HepG2 (cell line): ENCODE results near the gene UQCC2. TPM values are rescaled to one million over a fixed set of nuclear protein-coding genes. Genes with fewer than 3 reads are reported as not detected.

Experiments
- ATAC-seq: fragments of 200-7000 bp; cut with Tn5 transposase; 3 replicates; pipeline ENCODE4 v1.9.1; 2020; ENCODE audit warnings: mild to moderate bottlenecking, moderate library complexity
- BruUV-seq: library from RNA; stranded (reverse); fragments of 400-500 nt; replicated peaks from 2 replicates; lab custom pipeline; 2021; lab: Mats Ljungman, UMichigan
- CTCF ChIA-PET: fragments of 300-600 bp; formaldehyde crosslinking; extraction: SDS; loops from one replicate; lab custom pipeline; 2021; ENCODE audit warnings: low total read pairs, inconsistent platforms, low intra/inter-chr PET ratio; lab: Yijun Ruan, JAX
- POLR2A ChIA-PET: fragments of 350-600 bp; sonication (Branson Sonifier 250); formaldehyde crosslinking; loops from one replicate; lab custom pipeline; 2020; ENCODE audit warnings: antibody characterized with exemption, inconsistent platforms; lab: Yijun Ruan, JAX
- DNase-seq: peaks from one replicate; pipeline ENCODE4 v3.0.0-alpha.2; 2015; ENCODE audit warnings: low spot score
- FAIRE-seq: peaks from 3 replicates; lab custom pipeline; 2011; peaks lifted over from hg19 to GRCh38; lab: Jason Lieb, UNC
- H2AFZ ChIP-seq: one replicate; pipeline ENCODE4 v1.6.1; 2011; ENCODE audit warnings: low read length, inconsistent platforms
- H3K27ac ChIP-seq: fragments of 300-600 bp; 3 replicates; pipeline ENCODE4 v1.8.0; 2011; ENCODE audit warnings: mixed run types, mild to moderate bottlenecking, mixed read lengths, low read length, inconsistent platforms; ENCODE audit not compliant: insufficient read depth; ENCODE audit errors: extremely low read length
- H3K27me3 ChIP-seq, 2 experiments: fragments of 200-600 bp in 1 of 2; 2 replicates in 1 of 2; 3 replicates in 1 of 2; pipeline versions ENCODE4 v1.6.0 to v1.8.0; 2011; ENCODE audit warnings: low read length in 2 of 2, mild to moderate bottlenecking in 2 of 2, moderate library complexity in 2 of 2, inconsistent platforms in 1 of 2; ENCODE audit not compliant: insufficient read depth in 2 of 2, control insufficient read depth in 1 of 2
- H3K36me3 ChIP-seq, 2 experiments: fragments of 200-600 bp in 1 of 2; replicated peaks in 1 of 2; 2 replicates in 1 of 2; 3 replicates in 1 of 2; pipeline versions ENCODE4 v1.5.1 to v1.8.0; 2011; ENCODE audit warnings: low read length in 2 of 2, inconsistent platforms in 1 of 2; ENCODE audit not compliant: insufficient read depth in 2 of 2, control insufficient read depth in 1 of 2
- H3K4me1 ChIP-seq: 2 replicates; pipeline ENCODE4 v1.5.1; 2012; ENCODE audit warnings: low read length, inconsistent platforms; ENCODE audit not compliant: insufficient read depth
- H3K4me2 ChIP-seq: 2 replicates; pipeline ENCODE4 v1.6.0; 2011; ENCODE audit warnings: low read depth, low read length, inconsistent platforms
- H3K4me3 ChIP-seq, 3 experiments: fragments of 200-600 bp in 1 of 3; sonication (generic), shearing (Covaris generic) in 1 of 3; replicated peaks in 1 of 3; 2 replicates each; pipeline ENCODE4 v1.5.1; 2011 to 2016; ENCODE audit warnings: low read length in 3 of 3, inconsistent platforms in 2 of 3, low read depth in 2 of 3, mild to moderate bottlenecking in 2 of 3, control low read depth in 1 of 3, mixed read lengths in 1 of 3; ENCODE audit not compliant: insufficient read depth in 1 of 3
- H3K79me2 ChIP-seq: one replicate; pipeline ENCODE4 v1.6.1; 2011; ENCODE audit warnings: low read length, inconsistent platforms; ENCODE audit not compliant: insufficient read depth
- H3K9ac ChIP-seq: 2 replicates; pipeline ENCODE4 v1.6.0; 2011; ENCODE audit warnings: mild to moderate bottlenecking, low read depth, low read length, inconsistent platforms; ENCODE audit not compliant: insufficient read depth
- H3K9me3 ChIP-seq: 2 replicates; pipeline ENCODE4 v1.5.1; 2012; ENCODE audit warnings: mild to moderate bottlenecking, low read length
- H4K20me1 ChIP-seq: 2 replicates; pipeline ENCODE4 v1.6.0; 2011; ENCODE audit warnings: inconsistent platforms, mild to moderate bottlenecking, low read length, moderate library complexity; ENCODE audit not compliant: insufficient read depth
- AGO2 ChIP-seq: fragments of 200-400 bp; formaldehyde crosslinking; optimal IDR thresholded peaks from 2 replicates; pipeline ENCODE3; 2017; ENCODE audit warnings: mild to moderate bottlenecking, low read depth, low read length, moderate library complexity
- EHMT2 ChIP-seq: fragments of 200-600 bp; sonication (generic); IDR thresholded peaks from 2 replicates; pipeline ENCODE4 v1.7.0; 2017; ENCODE audit warnings: antibody characterized with exemption, low read depth, low read length, borderline replicate concordance
- FOXK2 ChIP-seq: fragments of 450-650 bp; IDR thresholded peaks from 2 replicates; pipeline ENCODE4 v1.6.1; 2016
- IKZF1 ChIP-seq: fragments of 450-650 bp; IDR thresholded peaks from 2 replicates; pipeline ENCODE4 v1.7.1; 2016
- MBNL3 ChIP-seq: fragments of 250-450 bp; sonication (Bioruptor Pico); conservative IDR thresholded peaks from 2 replicates; pipeline ENCODE4 v1.8.0; 2022; ENCODE audit warnings: mild to moderate bottlenecking, inconsistent platforms
- NCOA5 ChIP-seq: sonication (generic); formaldehyde crosslinking; IDR thresholded peaks from 2 replicates; pipeline ENCODE4 v1.4.0; 2020; ENCODE audit warnings: missing genetic modification reagents
- NFE2 ChIP-seq: sonication (generic); formaldehyde crosslinking; IDR thresholded peaks from 2 replicates; pipeline ENCODE4 v1.4.0; 2020; ENCODE audit warnings: missing genetic modification reagents
- NR2F1 ChIP-seq, 2 experiments: fragments of 450-650 bp in 1 of 2; formaldehyde crosslinking in 1 of 2; IDR thresholded peaks; 2 replicates each; pipeline versions ENCODE4 v1.5.0 to v1.6.1; 2016 to 2020; ENCODE audit warnings: mild to moderate bottlenecking in 1 of 2, missing compliant biosample characterization in 1 of 2, missing genetic modification reagents in 1 of 2, moderate library complexity in 1 of 2
- RARA ChIP-seq: IDR thresholded peaks from 2 replicates; pipeline ENCODE4 v1.6.1; 2016; ENCODE audit warnings: missing genetic modification reagents, missing compliant biosample characterization
- XBP1 ChIP-seq: sonication (generic); formaldehyde crosslinking; IDR thresholded peaks from 2 replicates; pipeline ENCODE4 v1.5.0; 2020; ENCODE audit warnings: missing genetic modification reagents
- XRCC5 ChIP-seq: fragments of 200-400 bp; formaldehyde crosslinking; optimal IDR thresholded peaks from 2 replicates; pipeline ENCODE3; 2017; ENCODE audit warnings: mild to moderate bottlenecking, low read length
- ZBTB20 ChIP-seq: sonication (generic); formaldehyde crosslinking; IDR thresholded peaks from 2 replicates; pipeline ENCODE4 v1.8.1; 2023; ENCODE audit warnings: missing genetic modification reagents, low read depth, mild to moderate bottlenecking, borderline replicate concordance
- ZBTB42 ChIP-seq: sonication (generic); formaldehyde crosslinking; IDR thresholded peaks from 2 replicates; pipeline ENCODE4 v1.5.0; 2020; ENCODE audit warnings: mild to moderate bottlenecking, missing genetic modification reagents
- ZNF557 ChIP-seq: sonication (generic); formaldehyde crosslinking; IDR thresholded peaks from 2 replicates; pipeline ENCODE4 v1.4.0; 2020; ENCODE audit warnings: missing genetic modification reagents
- WGBS: methylation state at CpG from one replicate; pipeline ENCODE4 v1.1.6; 2017; ENCODE audit warnings: low lambda C conversion rate; 5-methylcytosine and 5-hydroxymethylcytosine counted together
- in situ Hi-C: cut with HindIII; loops from 2 replicates; pipeline ENCODE4 v1.10.0; 2017; ENCODE audit warnings: low pct_unique_long_range_greater_than_20kb; ENCODE audit not compliant: extremely low pct_ligation_motif_present
- intact Hi-C: fragments of 100-400 bp; cut with micrococcal nuclease; formaldehyde crosslinking; loops from one replicate; pipeline ENCODE4 v1.10.0; 2022; ENCODE audit not compliant: unreplicated experiment
- polyA plus RNA-seq, 8 experiments: library from polyadenylated mRNA; depleted of rRNA in 3 of 8; stranded (reverse) in 7 of 8; unstranded in 1 of 8; fragments of >200 nt; fragmentation: Illumina TruSeq in 4 of 8; extraction: Trizol in 4 of 8; gene quantifications; 2 replicates each; pipeline versions ENCODE4 v1.2.1 to v1.2.3, GENCODE V29; 2011 to 2016; ENCODE audit warnings: low read depth in 4 of 8, missing spikeins in 1 of 8, mixed read lengths in 1 of 8; ENCODE audit not compliant: insufficient read depth in 1 of 8
- total RNA-seq, 5 experiments: library from RNA; depleted of rRNA; stranded (reverse); fragments of >200 nt; fragmentation: Illumina TruSeq; extraction: Trizol; gene quantifications; 2 replicates each; pipeline ENCODE4 v1.2.3, GENCODE V29; 2016; ENCODE audit warnings: low read depth in 1 of 5

Gene UQCC2
- total and polyA plus RNA-seq, 2 of the 13 experiments (the other 11 are each of a cell fraction or from before 2014, with no cell fraction given), result 82.4 to 238 TPM

- TF ChIP-seq EHMT2 (no peak), ZNF557 (no peak), NFE2 (CRISPR knock-in tag) (no peak), MBNL3 (CRISPR knock-in tag) (no peak), ZBTB20 (CRISPR knock-in tag) (no peak), FOXK2 (no peak), RARA (CRISPR knock-in tag) (no peak)
Observed at GRCh38 chr6:33696076-33696475, 15.4 kb downstream of the UQCC2 start (continued).

GRCh38 chr6:33695451-33695887 lies 16.0 kb downstream of the UQCC2 start:
- 100% methylated on average over 8 of the region's 16 CpGs for WGBS
- H3K27ac ChIP-seq, result no peak overlapping the region
- TF ChIP-seq AGO2, result peak; percentile 63
- no peak for TF ChIP-seq IKZF1
- no peaks in the 10 kb centered on the region; the same call in 1 of the 2 replicates for H4K20me1 ChIP-seq
- no peak overlapping the region for H3K9ac ChIP-seq
- H3K9me3 ChIP-seq, result no peaks in the 10 kb centered on the region
- no peaks in the 10 kb centered on the region for H3K79me2 ChIP-seq
- intact Hi-C loops (no loop called here), in situ Hi-C loops (no loop called here)
- no TSS peak for BruUV-seq
- H3K4me1 ChIP-seq, result no peaks in the 10 kb centered on the region
- DNase-seq (no peak), FAIRE-seq (no peak), ATAC-seq (no peak)
- H3K27me3 ChIP-seq, result no peaks in the 10 kb centered on the region
- peaks cover 38 to 77% of the 10 kb centered on the region in 2 experiments for H3K36me3 ChIP-seq
- no peak overlapping the region for H2AFZ ChIP-seq
- H3K4me2 ChIP-seq, result no peak overlapping the region
- no peak overlapping the region for H3K4me3 ChIP-seq
- POLR2A ChIA-PET, result no interaction called here
- CTCF ChIA-PET, result no interaction called here

DNA sequence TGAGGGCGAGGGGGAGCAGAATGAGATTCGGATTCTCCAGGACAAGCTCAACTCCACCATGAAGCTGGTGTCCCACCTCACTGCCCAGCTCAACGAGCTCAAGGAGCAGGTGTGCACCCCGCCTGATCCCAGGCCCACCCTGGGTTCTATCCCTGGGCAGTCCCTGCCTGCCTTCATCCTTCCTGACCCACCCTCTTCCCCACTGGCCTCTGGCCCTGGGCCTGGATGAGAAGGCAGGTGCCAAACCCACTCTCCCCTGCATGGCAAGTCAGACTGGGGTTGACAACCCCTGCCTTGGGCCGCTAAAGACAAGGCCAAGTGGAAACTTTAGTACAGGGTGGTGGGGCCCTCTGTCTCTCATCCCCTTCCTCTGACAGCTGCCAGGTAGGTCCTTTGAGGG lies 16.5 kb downstream of the UQCC2 start:
- no TSS peak for BruUV-seq
- H3K4me1 ChIP-seq, result no peaks in the 10 kb centered on the region
- no peak overlapping the region for H2AFZ ChIP-seq
- CTCF ChIA-PET, result no interaction called here
- FAIRE-seq (no peak), ATAC-seq (no peak), DNase-seq (no peak)
- POLR2A ChIA-PET, result no interaction called here
- H3K27ac ChIP-seq, result no peak overlapping the region
- H3K79me2 ChIP-seq, result no peaks in the 10 kb centered on the region
- peaks cover 35 to 72% of the 10 kb centered on the region in 2 experiments for H3K36me3 ChIP-seq
- TF ChIP-seq ZBTB42 (CRISPR knock-in tag) (no peak), NR2F1 (CRISPR knock-in tag; IDR thresholded peaks at IDR 0.05) (no peak), XRCC5 (no peak), XBP1 (no peak), NCOA5 (CRISPR knock-in tag) (no peak)
- no peaks in the 10 kb centered on the region for H3K9me3 ChIP-seq
- H3K9ac ChIP-seq, result no peak overlapping the region
- no peak overlapping the region for H3K4me2 ChIP-seq
- no peak overlapping the region for H3K4me3 ChIP-seq
- WGBS, result 89% methylated on average over 4 of the region's 5 CpGs
- no peaks in the 10 kb centered on the region; the same call in 1 of the 2 replicates for H4K20me1 ChIP-seq
- intact Hi-C loops (no loop called here), in situ Hi-C loops (no loop called here)
- no peaks in the 10 kb centered on the region for H3K27me3 ChIP-seq
